Breast epithelium (tissue), 3 donors: ENCODE measurements around the gene FBXL4.

Experiments used
- POLR2A ChIP-seq: fragments of 450-650 bp; IDR thresholded peaks from one replicate; pipeline ENCODE4 v1.6.1; 2016; ENCODE audit warnings: antibody characterized with exemption, mild to moderate bottlenecking, moderate library complexity
- TF ChIP-seq, protein P1 (sequence below), 3 donors: fragments of 450-650 bp; IDR thresholded peaks; one replicate each; pipeline ENCODE4 v1.5.1; 2016 to 2017; ENCODE audit warnings: antibody characterized with exemption in 3 of 3, mild to moderate bottlenecking in 3 of 3, moderate library complexity in 3 of 3

DNA sequence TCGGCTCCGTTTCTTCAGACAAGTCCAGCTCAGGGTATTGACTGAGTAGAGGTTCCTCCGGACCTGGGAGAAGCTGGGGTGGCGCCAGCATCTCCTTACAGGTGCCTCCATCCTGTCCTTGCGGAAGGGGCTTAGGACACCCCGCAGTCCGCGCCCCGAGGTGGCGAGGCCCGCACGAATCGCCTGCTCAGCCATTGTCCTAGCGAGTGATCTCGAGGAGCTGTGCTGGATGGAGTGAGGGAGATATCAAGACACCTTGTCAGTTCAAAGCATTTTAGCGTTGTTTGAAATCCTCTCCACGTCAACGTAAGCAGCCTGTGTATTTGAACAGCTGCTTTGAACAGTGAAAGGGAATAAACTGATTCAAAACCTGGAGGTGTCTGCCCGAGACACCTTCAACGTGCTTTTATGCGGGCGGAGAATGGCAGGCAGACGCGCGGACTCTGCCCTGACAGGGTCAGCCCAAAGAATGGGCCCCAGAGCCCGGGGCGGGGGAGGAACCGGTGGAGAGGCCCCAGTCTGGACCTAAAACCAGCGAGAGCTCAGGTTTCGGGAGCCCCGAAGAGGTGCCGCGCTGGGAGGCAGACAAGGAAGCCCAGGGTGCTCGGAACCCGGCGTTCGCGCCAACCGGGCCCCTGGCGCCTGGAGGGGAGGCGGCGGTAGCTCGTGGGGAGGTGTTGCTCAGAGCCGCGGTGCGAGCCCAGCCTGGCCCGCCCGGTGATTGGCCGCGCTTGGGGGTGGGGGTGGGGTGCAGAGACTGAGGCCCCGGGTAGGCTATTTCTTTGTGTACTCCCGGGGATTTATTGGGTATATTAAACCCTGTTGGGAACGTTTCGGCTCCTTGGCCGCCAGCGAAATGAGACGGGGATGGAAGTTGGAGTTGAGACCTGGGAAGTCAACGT is 116.4 kb downstream of the FBXL4 start:
- TF ChIP-seq, protein P1, sequence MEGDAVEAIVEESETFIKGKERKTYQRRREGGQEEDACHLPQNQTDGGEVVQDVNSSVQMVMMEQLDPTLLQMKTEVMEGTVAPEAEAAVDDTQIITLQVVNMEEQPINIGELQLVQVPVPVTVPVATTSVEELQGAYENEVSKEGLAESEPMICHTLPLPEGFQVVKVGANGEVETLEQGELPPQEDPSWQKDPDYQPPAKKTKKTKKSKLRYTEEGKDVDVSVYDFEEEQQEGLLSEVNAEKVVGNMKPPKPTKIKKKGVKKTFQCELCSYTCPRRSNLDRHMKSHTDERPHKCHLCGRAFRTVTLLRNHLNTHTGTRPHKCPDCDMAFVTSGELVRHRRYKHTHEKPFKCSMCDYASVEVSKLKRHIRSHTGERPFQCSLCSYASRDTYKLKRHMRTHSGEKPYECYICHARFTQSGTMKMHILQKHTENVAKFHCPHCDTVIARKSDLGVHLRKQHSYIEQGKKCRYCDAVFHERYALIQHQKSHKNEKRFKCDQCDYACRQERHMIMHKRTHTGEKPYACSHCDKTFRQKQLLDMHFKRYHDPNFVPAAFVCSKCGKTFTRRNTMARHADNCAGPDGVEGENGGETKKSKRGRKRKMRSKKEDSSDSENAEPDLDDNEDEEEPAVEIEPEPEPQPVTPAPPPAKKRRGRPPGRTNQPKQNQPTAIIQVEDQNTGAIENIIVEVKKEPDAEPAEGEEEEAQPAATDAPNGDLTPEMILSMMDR (IDR thresholded peaks at IDR 0.05), result no peak
- no peak for TF ChIP-seq POLR2A
